Smooth muscle cell (in vitro differentiated cells): ENCODE measurements around the gene AKR1B1. TPM values are rescaled to one million over a fixed set of nuclear protein-coding genes. Genes with fewer than 3 reads are reported as not detected.

Experiments used
- DNase-seq: peaks from one replicate; lab custom pipeline; 2025; ENCODE audit not compliant: unreplicated experiment; lab: John Stamatoyannopoulos, UW
- H2AFZ ChIP-seq: fragments of 200-600 bp; sonication (generic); 2 replicates; pipeline ENCODE4 v1.6.0; 2016; ENCODE audit warnings: antibody characterized with exemption, low read depth, mild to moderate bottlenecking
- H3F3A ChIP-seq: fragments of 200-600 bp; sonication (generic); 2 replicates; pipeline ENCODE4 v1.6.0; 2017; ENCODE audit warnings: antibody characterized with exemption, low read depth
- H3K27ac ChIP-seq: fragments of 200-600 bp; sonication (generic); 2 replicates; pipeline ENCODE4 v1.5.1; 2016; ENCODE audit warnings: low read depth, mild to moderate bottlenecking
- H3K27me3 ChIP-seq: fragments of 200-600 bp; sonication (generic); 2 replicates; pipeline ENCODE4 v1.6.1; 2016; ENCODE audit warnings: low read depth, mild to moderate bottlenecking
- H3K36me3 ChIP-seq: fragments of 200-600 bp; sonication (generic); 2 replicates; pipeline ENCODE4 v1.5.1; 2016; ENCODE audit warnings: low read depth
- H3K4me1 ChIP-seq: fragments of 200-600 bp; sonication (generic); 2 replicates; pipeline ENCODE4 v1.5.1; 2016; ENCODE audit warnings: low read depth
- H3K4me2 ChIP-seq: fragments of 200-600 bp; sonication (generic); 2 replicates; pipeline ENCODE4 v1.6.0; 2016; ENCODE audit warnings: mild to moderate bottlenecking
- H3K4me3 ChIP-seq: fragments of 200-600 bp; sonication (generic); 2 replicates; pipeline ENCODE4 v1.5.1; 2016; ENCODE audit warnings: mild to moderate bottlenecking
- H3K79me2 ChIP-seq: fragments of 200-600 bp; sonication (generic); 2 replicates; pipeline ENCODE4 v1.6.0; 2016; ENCODE audit warnings: low read depth, mild to moderate bottlenecking
- H3K9ac ChIP-seq: fragments of 200-600 bp; sonication (generic); 2 replicates; pipeline ENCODE4 v1.6.0; 2016; ENCODE audit warnings: low read depth
- H3K9me3 ChIP-seq: fragments of 200-600 bp; sonication (generic); replicated peaks from 2 replicates; pipeline ENCODE4 v1.5.1; 2016; ENCODE audit warnings: low read depth
- H4K20me1 ChIP-seq: fragments of 200-600 bp; sonication (generic); 2 replicates; pipeline ENCODE4 v1.6.0; 2016; ENCODE audit warnings: low read depth
- CTCF ChIP-seq: fragments of 200-600 bp; sonication (generic); IDR thresholded peaks from 2 replicates; pipeline ENCODE4 v1.5.1; 2017; ENCODE audit warnings: borderline replicate concordance, mild to moderate bottlenecking, antibody characterized with exemption; ENCODE audit not compliant: insufficient read depth, poor library complexity, severe bottlenecking
- WGBS: methylation state at CpG from one replicate; pipeline ENCODE4 v1.1.7; 2016; ENCODE audit warnings: low lambda C conversion rate; 5-methylcytosine and 5-hydroxymethylcytosine counted together
- polyA plus RNA-seq: library from polyadenylated mRNA; unstranded; fragments of >200 nt; fragmentation: Nextera tagmentation; extraction: Ambion mirVana; gene quantifications from 2 replicates; pipeline ENCODE4 v1.2.1, GENCODE V29; 2016
- total RNA-seq: library from RNA; depleted of rRNA; stranded (reverse); fragments of >200 nt; gene quantifications from 2 replicates; pipeline ENCODE4 v1.2.3, GENCODE V29; 2014

Gene AKR1B1
- total and polyA plus RNA-seq, 2 experiments from 2014 or later, result 75.7 to 122 TPM

DNA sequence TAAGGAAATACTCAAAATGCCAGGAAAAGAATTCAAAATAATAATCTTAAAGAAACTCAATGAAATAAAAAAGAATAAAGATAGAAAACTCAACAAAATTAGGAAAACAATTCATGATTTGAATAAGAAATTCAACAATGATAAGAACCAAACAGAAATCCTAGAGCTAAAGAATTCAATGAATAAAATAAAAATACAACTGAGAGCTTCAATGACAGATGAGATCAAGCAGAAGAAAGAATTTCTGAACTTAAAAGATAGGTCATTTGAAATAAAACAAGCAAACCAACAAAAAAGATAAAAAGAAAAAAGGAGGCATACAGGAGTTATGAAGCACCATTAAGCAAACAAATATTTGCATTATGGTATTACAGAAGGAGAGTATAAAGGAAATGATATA, 5.6 kb upstream of the AKR1B1 start:
- Histone ChIP-seq H3K4me3 (no peak overlapping the region), H4K20me1 (no peaks in the 10 kb centered on the region), H3K36me3 (no peaks in the 10 kb centered on the region), H2AFZ (no peak overlapping the region), H3K9ac (no peak overlapping the region), H3K4me2 (no peak overlapping the region), H3K27ac (no peak overlapping the region), H3K79me2 (no peaks in the 10 kb centered on the region), H3K4me1 (no peaks in the 10 kb centered on the region), H3K27me3 (no peaks in the 10 kb centered on the region), H3F3A (no peaks in the 10 kb centered on the region), H3K9me3 (peaks cover 5% of the 10 kb centered on the region)
- no peak for TF ChIP-seq CTCF
- DNase-seq, result no peak

DNA sequence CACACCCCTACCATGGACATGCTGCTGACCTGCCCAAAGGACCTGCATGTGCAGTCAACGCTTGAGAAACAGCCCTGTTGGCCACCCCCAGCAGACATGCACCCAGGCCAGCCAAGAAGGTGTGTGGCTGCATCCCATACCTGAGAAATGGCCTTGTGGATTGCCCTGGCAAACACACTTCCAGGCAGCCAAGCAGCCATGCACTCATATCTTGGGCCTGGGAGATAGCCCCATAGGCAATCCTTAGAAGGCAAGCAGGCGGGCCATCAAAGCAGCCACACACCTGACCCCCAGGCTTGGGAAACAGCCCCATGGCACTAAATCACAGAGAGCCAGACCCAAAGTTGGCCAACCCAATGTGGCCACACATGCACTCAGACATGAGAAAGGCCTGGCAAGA, 4.9 kb upstream of the AKR1B1 start:
- Histone ChIP-seq H4K20me1 (no peaks in the 10 kb centered on the region), H3K27me3 (no peaks in the 10 kb centered on the region), H3K4me2 (no peak overlapping the region), H3K9ac (no peak overlapping the region), H3K4me1 (no peaks in the 10 kb centered on the region), H2AFZ (no peak overlapping the region), H3K79me2 (no peaks in the 10 kb centered on the region), H3K4me3 (no peak overlapping the region), H3K27ac (no peak overlapping the region), H3K36me3 (no peaks in the 10 kb centered on the region), H3F3A (no peaks in the 10 kb centered on the region), H3K9me3 (peaks cover 5% of the 10 kb centered on the region)
- WGBS, result 94% methylated on average over 2 of the region's 2 CpGs
- no peak for DNase-seq
- TF ChIP-seq CTCF, result no peak

GRCh38 chr7:134462337-134462925, 3.5 kb upstream of the AKR1B1 start:
- TF ChIP-seq CTCF, result no peak
- Histone ChIP-seq H3K4me2 (no peak overlapping the region), H3F3A (no peaks in the 10 kb centered on the region), H3K79me2 (peaks cover 8% of the 10 kb centered on the region), H3K4me3 (no peak overlapping the region), H4K20me1 (no peaks in the 10 kb centered on the region), H3K9me3 (peaks cover 5% of the 10 kb centered on the region), H3K9ac (no peak overlapping the region), H3K27ac (peak overlapping the region; percentile 46), H2AFZ (no peak overlapping the region), H3K4me1 (no peaks in the 10 kb centered on the region), H3K27me3 (no peaks in the 10 kb centered on the region), H3K36me3 (no peaks in the 10 kb centered on the region)
- no peak for DNase-seq
- WGBS, result 74% methylated on average over 5 of the region's 5 CpGs

DNA sequence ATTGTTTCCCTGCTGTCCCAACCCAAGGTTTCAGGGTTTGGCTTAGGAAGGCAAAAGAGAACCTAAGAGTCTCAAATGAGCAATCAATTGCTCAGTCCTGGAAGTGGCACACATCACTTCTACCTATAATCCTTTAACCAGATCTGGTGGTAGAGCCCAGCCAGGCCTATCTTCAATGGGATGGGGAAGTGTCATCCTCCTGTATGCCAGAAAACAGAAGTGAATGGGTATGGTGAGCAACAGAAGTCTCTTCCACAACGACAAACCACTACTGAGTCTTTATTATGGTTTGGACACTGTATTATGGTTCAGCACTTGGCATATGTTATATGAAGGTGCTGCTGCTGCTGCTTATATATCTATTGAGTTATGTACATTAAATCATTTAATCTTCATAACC, 3.0 kb upstream of the AKR1B1 start:
- no peaks in the 10 kb centered on the region for H4K20me1 ChIP-seq
- H3K27ac ChIP-seq, result peak overlapping the region; percentile 46
- peaks cover 5% of the 10 kb centered on the region for H3K9me3 ChIP-seq
- no peak overlapping the region for H3K4me2 ChIP-seq
- H3K9ac ChIP-seq, result no peak overlapping the region
- no peak for TF ChIP-seq CTCF
- H2AFZ ChIP-seq, result no peak overlapping the region
- H3F3A ChIP-seq, result no peaks in the 10 kb centered on the region
- 82% methylated on average over 1 of the region's 1 CpG for WGBS
- peaks cover 11% of the 10 kb centered on the region for H3K79me2 ChIP-seq
- H3K27me3 ChIP-seq, result no peaks in the 10 kb centered on the region
- H3K36me3 ChIP-seq, result no peaks in the 10 kb centered on the region
- DNase-seq, result no peak
- H3K4me1 ChIP-seq, result no peaks in the 10 kb centered on the region
- H3K4me3 ChIP-seq, result no peak overlapping the region
